AG09309 (cell line): ENCODE results near the gene CTRB1.

Experiments
- DNase-seq: peaks from one replicate; pipeline ENCODE4 v3.0.0-alpha.2; 2010; ENCODE audit warnings: low read depth
- H3K4me3 ChIP-seq: 2 replicates; pipeline ENCODE4 v1.5.1; 2011; ENCODE audit warnings: mild to moderate bottlenecking, low read depth, low read length, moderate library complexity; ENCODE audit not compliant: control insufficient read depth
- CTCF ChIP-seq: IDR thresholded peaks from 2 replicates; pipeline ENCODE4 v1.5.1; 2011; ENCODE audit warnings: mild to moderate bottlenecking, low read depth, low read length, inconsistent platforms; ENCODE audit not compliant: insufficient read depth, control insufficient read depth; ENCODE audit errors: missing control alignments

The CTRB1 gene

DNA sequence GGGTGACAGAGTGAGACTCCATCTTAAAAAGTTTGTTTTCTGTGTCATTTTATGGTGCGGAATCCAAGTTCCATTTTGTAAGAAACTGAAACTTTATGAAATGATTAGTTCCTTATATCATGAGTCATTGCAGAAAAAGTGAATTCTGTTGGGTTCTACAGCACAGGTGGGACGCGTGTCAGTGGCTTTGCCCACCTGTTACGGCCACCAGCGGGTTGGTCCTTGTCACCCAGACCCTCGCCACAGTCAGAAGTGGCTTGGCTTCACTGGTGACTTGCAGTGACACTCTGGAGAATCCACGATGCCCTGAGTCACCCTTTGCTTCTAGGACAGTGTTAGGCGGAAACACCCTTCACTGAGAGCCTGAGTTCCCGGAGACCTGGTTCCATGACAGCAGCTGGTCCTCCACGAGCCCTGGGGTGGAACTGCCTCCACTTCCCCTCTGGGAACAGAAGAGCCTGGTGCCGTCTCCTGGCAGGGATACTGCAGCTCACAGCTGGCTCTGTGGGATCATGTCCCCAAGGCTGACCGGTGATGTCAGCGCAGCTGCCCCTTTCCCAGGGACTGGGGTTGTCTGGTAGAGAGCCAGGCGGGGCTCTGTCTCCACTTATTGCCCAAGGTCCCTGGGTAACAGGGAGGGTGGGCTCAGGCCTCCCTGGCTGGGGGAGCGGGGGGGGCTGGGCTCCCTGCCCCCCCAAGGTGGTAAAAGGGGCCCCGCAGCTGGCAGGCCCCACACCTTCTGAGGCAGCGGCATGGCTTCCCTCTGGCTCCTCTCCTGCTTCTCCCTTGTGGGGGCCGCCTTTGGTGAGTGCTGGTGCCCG is at the start of gene CTRB1:
Gene CTRB1 (plus strand): TSS at position 733 of the 821 bp plus-strand sequence. CDS start 20 bp downstream, at position 753.
- TF ChIP-seq CTCF: no peak
- no peak for DNase-seq
- no peak within 1 kb of the TSS for H3K4me3 ChIP-seq

DNA sequence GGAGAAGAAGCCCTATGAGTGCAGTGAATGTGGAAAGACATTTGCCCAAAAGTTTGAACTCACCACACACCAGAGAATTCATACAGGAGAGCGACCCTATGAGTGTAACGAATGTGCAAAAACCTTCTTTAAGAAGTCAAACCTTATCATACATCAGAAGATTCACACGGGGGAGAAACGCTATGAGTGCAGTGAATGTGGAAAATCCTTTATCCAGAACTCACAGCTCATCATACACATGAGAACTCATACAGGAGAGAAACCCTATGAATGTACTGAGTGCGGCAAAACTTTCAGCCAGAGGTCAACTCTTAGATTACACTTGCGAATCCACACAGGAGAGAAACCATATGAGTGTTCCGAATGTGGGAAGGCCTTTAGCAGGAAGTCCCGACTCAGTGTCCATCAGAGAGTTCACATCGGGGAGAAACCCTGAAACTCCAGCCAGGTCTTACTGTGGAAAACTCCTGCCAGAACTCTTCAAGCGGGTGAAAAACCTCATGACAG is 48.8 kb upstream of the CTRB1 start:
- H3K4me3 ChIP-seq: no peak overlapping the region
- DNase-seq: no peak
- no peak for TF ChIP-seq CTCF

- no peak for DNase-seq
- H3K4me3 ChIP-seq: no peak overlapping the region
- no peak for TF ChIP-seq CTCF
Measured at GRCh38 chr16:75172578-75172977, 46.2 kb upstream of the CTRB1 start.

DNA sequence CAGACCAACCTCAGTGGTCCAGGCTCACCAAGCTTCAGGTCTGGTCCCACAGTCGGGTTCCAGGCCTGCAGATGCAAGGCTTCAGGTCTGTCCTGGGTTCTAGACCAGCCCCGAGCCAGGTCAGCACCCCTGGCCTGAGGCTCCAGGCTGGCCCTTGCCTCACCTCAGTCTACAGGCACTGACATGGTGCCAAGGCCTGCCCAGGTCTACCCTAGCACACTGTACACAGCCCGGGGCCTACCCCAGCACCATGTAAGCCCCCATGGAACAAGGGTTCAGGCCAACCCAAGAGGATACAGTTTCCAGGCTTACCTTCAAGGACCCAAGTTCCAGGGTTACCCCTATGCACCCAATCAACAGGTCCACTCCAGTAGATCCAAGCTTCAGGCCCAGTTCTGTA is 43.7 kb upstream of the CTRB1 start:
- no peak overlapping the region for H3K4me3 ChIP-seq
- no peak for DNase-seq
- TF ChIP-seq CTCF: no peak

DNA sequence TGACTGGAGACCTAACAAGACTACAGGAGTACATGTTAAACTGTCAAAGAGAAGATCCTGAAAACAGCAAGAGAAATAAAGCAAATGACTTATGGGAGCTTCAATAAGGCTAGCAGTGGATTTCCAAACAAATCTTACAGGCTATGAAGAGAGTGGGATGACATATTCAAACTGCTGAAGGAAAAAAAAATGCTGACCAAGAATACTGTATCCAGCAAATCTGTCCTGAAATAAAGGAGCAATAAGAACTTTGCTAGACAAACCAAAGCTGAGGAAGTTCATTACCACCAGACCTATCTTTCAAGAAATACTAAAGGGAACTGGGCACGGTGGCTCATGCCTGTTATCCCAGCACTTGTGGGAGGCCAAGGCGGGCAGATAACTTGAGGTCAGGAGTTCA is 41.9 kb upstream of the CTRB1 start:
- no peak for TF ChIP-seq CTCF
- DNase-seq: no peak
- no peak overlapping the region for H3K4me3 ChIP-seq

- no peak for TF ChIP-seq CTCF
- H3K4me3 ChIP-seq: no peak overlapping the region
- no peak for DNase-seq
Measured at GRCh38 chr16:75179208-75179607, 39.6 kb upstream of the CTRB1 start.

- no peak overlapping the region for H3K4me3 ChIP-seq
- no peak for DNase-seq
- no peak for TF ChIP-seq CTCF
Measured at GRCh38 chr16:75181630-75182029, 37.2 kb upstream of the CTRB1 start.
